PFSK-1 (cell line): ENCODE measurements around the gene CERS6.

Experiments
- FOXP2 ChIP-seq: optimal IDR thresholded peaks from 2 replicates; pipeline ENCODE3; 2011; ENCODE audit warnings: borderline replicate concordance, control low read depth, inconsistent platforms; ENCODE audit not compliant: insufficient read depth; ENCODE audit errors: extremely low read length, extremely low read depth
- POLR2AphosphoS5 ChIP-seq: IDR thresholded peaks from 2 replicates; pipeline ENCODE4 v1.6.1; 2012; ENCODE audit warnings: low read depth, mild to moderate bottlenecking, control low read depth, low read length, moderate library complexity
- SIN3A ChIP-seq: IDR thresholded peaks from 2 replicates; pipeline ENCODE4 v1.6.1; 2012; ENCODE audit warnings: mild to moderate bottlenecking, low read length, moderate library complexity, borderline replicate concordance; ENCODE audit not compliant: insufficient read depth
- TAF1 ChIP-seq: IDR thresholded peaks from 2 replicates; pipeline ENCODE4 v1.6.1; 2012; ENCODE audit warnings: low read length, control low read depth, borderline replicate concordance; ENCODE audit not compliant: insufficient read depth
- TF ChIP-seq, protein P1 (sequence below), 2 experiments: IDR thresholded peaks; 2 replicates each; pipeline versions ENCODE4 v1.6.1 to v1.8.0; 2011 to 2012; ENCODE audit warnings: low read depth in 2 of 2, low read length in 2 of 2, control low read depth in 1 of 2, inconsistent platforms in 1 of 2, mild to moderate bottlenecking in 1 of 2, moderate library complexity in 1 of 2; ENCODE audit not compliant: insufficient read depth in 1 of 2

CERS6 gene

DNA sequence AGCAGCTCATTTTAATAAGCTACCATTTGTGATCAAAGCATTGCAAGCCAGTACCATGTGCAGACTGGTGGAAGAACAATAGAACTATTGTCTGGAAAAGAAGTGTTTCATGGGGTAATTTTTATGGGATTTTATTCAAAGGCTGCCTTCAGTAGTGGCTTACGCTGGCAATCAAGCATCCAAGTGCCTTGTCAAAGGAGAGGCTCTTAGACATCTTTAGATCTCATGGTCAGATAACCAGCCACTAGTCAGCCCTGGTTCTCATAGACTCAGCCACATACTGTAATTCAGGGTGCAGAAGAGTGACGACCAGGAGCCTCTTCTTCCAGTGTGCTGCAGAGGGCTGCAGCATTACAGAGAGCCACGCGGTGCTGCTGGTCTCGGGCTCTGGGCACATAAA, 247.9 kb downstream of the CERS6 start:
- no peak for TF ChIP-seq TAF1
- no peak for TF ChIP-seq SIN3A
- no peak for TF ChIP-seq POLR2AphosphoS5

- TF ChIP-seq FOXP2 = no peak
Observed at GRCh38 chr2:168705534-168706470, 249.7 kb downstream of the CERS6 start.

- TF ChIP-seq POLR2AphosphoS5 (no peak), SIN3A (no peak), TAF1 (no peak), FOXP2 (no peak)
- TF ChIP-seq, protein P1, sequence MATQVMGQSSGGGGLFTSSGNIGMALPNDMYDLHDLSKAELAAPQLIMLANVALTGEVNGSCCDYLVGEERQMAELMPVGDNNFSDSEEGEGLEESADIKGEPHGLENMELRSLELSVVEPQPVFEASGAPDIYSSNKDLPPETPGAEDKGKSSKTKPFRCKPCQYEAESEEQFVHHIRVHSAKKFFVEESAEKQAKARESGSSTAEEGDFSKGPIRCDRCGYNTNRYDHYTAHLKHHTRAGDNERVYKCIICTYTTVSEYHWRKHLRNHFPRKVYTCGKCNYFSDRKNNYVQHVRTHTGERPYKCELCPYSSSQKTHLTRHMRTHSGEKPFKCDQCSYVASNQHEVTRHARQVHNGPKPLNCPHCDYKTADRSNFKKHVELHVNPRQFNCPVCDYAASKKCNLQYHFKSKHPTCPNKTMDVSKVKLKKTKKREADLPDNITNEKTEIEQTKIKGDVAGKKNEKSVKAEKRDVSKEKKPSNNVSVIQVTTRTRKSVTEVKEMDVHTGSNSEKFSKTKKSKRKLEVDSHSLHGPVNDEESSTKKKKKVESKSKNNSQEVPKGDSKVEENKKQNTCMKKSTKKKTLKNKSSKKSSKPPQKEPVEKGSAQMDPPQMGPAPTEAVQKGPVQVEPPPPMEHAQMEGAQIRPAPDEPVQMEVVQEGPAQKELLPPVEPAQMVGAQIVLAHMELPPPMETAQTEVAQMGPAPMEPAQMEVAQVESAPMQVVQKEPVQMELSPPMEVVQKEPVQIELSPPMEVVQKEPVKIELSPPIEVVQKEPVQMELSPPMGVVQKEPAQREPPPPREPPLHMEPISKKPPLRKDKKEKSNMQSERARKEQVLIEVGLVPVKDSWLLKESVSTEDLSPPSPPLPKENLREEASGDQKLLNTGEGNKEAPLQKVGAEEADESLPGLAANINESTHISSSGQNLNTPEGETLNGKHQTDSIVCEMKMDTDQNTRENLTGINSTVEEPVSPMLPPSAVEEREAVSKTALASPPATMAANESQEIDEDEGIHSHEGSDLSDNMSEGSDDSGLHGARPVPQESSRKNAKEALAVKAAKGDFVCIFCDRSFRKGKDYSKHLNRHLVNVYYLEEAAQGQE (IDR thresholded peaks at IDR 0.05; ENCODE audit: insufficient read depth in 1 of 2, low read depth in 2 of 2, low read length in 2 of 2) = no peak
Observed at GRCh38 chr2:168706806-168707205, 250.7 kb downstream of the CERS6 start.

- TF ChIP-seq FOXP2 = no peak
- no peak for TF ChIP-seq TAF1
- TF ChIP-seq, protein P1 (IDR thresholded peaks at IDR 0.05; ENCODE audit: insufficient read depth in 1 of 2, low read depth in 2 of 2, low read length in 2 of 2) = no peak
- no peak for TF ChIP-seq SIN3A
- no peak for TF ChIP-seq POLR2AphosphoS5
Observed at GRCh38 chr2:168708080-168708479, 252.0 kb downstream of the CERS6 start.

GRCh38 chr2:168710754-168711467, 254.8 kb downstream of the CERS6 start:
- no peak for TF ChIP-seq SIN3A
- TF ChIP-seq TAF1 = no peak
- TF ChIP-seq FOXP2 = no peak
- TF ChIP-seq, protein P1 (IDR thresholded peaks at IDR 0.05; ENCODE audit: insufficient read depth in 1 of 2, low read depth in 2 of 2, low read length in 2 of 2) = no peak
- no peak for TF ChIP-seq POLR2AphosphoS5

DNA sequence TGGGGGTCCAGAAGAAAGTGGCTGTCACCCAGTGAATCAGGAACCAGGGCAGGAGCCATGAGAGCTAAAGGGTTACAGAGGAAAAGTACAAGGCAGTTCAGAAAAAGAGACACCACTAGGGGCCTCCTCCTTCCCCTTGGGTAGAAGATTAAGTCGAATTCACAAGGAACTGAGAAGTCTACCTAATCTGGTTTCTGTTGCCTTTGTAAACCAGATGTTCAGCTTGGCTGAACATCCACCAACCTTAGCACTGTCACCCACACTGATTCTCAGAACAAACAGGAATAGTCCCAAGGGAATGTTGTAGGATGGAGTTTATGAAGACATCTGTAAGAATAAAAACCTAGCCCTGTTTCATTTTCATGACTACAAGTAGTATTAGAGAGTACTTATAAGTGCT, 256.0 kb downstream of the CERS6 start:
- TF ChIP-seq, protein P1 (IDR thresholded peaks at IDR 0.05; ENCODE audit: insufficient read depth in 1 of 2, low read depth in 2 of 2, low read length in 2 of 2) = no peak
- TF ChIP-seq FOXP2 = no peak
- no peak for TF ChIP-seq POLR2AphosphoS5
- no peak for TF ChIP-seq SIN3A
